HG02610 (cell line): ENCODE measurements around the gene CD274.
A peak's percentile ranks its signal among the peaks of the same experiment; 100 is the strongest.
"Not testable (repeated sequence)": the region's sequence is repeated elsewhere in the genome, so short reads cannot be mapped to it uniquely, and the experiment has no call there.

Experiments
- ATAC-seq: cut with Tn5 transposase; IDR thresholded peaks from one replicate; pipeline ENCODE4 v1.9.1; 2021; ENCODE audit warnings: mild to moderate bottlenecking, moderate library complexity; ENCODE audit not compliant: unreplicated experiment

CD274 gene

GRCh38 chr9:5493679-5494511 lies 43.6 kb downstream of the CD274 start:
- peak; percentile 80 for ATAC-seq

- not testable (repeated sequence) for ATAC-seq
These were observed 44.4 kb downstream of the CD274 start for GRCh38 chr9:5494765-5495164.

GRCh38 chr9:5499157-5499556 lies 48.8 kb downstream of the CD274 start:
- ATAC-seq, result no peak

GRCh38 chr9:5499889-5500398 lies 49.6 kb downstream of the CD274 start:
- ATAC-seq, result no peak

- peak; percentile 43 for ATAC-seq
These were observed 50.3 kb downstream of the CD274 start for GRCh38 chr9:5500441-5501235.

GRCh38 chr9:5502553-5502952 lies 52.2 kb downstream of the CD274 start:
- no peak for ATAC-seq

GRCh38 chr9:5509573-5509972 lies 59.2 kb downstream of the CD274 start:
- ATAC-seq, result no peak

- ATAC-seq, result peak; percentile 72
These were observed 60.1 kb downstream of the CD274 start, which contains the start of gene PDCD1LG2 for GRCh38 chr9:5510360-5510931. Gene PDCD1LG2, plus strand, starts transcription at chr9:5510531. Its CDS starts 12,016 bp downstream, at chr9:5522547.

- ATAC-seq, result no peak
These were observed 60.6 kb downstream of the CD274 start for GRCh38 chr9:5510989-5511388.

GRCh38 chr9:5511476-5511875 lies 61.1 kb downstream of the CD274 start:
- ATAC-seq, result no peak

GRCh38 chr9:5511935-5512580 lies 61.7 kb downstream of the CD274 start:
- peak; percentile 45 for ATAC-seq

GRCh38 chr9:5512658-5513452 lies 62.5 kb downstream of the CD274 start:
- ATAC-seq, result no peak

GRCh38 chr9:5513966-5514616 lies 63.7 kb downstream of the CD274 start:
- ATAC-seq, result no peak

GRCh38 chr9:5514617-5515260 lies 64.4 kb downstream of the CD274 start:
- ATAC-seq, result no peak

GRCh38 chr9:5515261-5515650 lies 64.9 kb downstream of the CD274 start:
- no peak for ATAC-seq

- ATAC-seq, result peak; percentile 32
These were observed 66.3 kb downstream of the CD274 start for GRCh38 chr9:5516453-5517220.

- ATAC-seq, result peak; percentile 64
These were observed 68.0 kb downstream of the CD274 start for GRCh38 chr9:5518171-5518936.

GRCh38 chr9:5518937-5519319 lies 68.6 kb downstream of the CD274 start:
- peak; percentile 28 for ATAC-seq
